A549 (cell line): ENCODE data around the gene SUB1. TPM values are rescaled to one million over a fixed set of nuclear protein-coding genes. Genes with fewer than 3 reads are reported as not detected.
"Not testable (repeated sequence)": the region's sequence is repeated elsewhere in the genome, so short reads cannot be mapped to it uniquely, and the experiment has no call there.

Source experiments
- ATAC-seq, 2 experiments: fragments of 200-7000 bp in 1 of 2; fragments of >200 bp in 1 of 2; cut with Nextera tagmentation in 1 of 2; cut with Tn5 transposase in 1 of 2; 3 replicates each; pipeline versions ENCODE4 v1.8.0 to v1.9.1; 2018 to 2020; ENCODE audit warnings: mild to moderate bottlenecking in 1 of 2, moderate library complexity in 1 of 2
- CTCF ChIA-PET: fragments of 300-600 bp; sonication (Branson Sonifier 250); formaldehyde crosslinking; extraction: SDS; loops from one replicate; lab custom pipeline; 2021; ENCODE audit warnings: antibody characterized with exemption, inconsistent platforms; lab: Yijun Ruan, JAX
- POLR2A ChIA-PET: fragments of 350-600 bp; formaldehyde crosslinking; extraction: SDS; loops from one replicate; lab custom pipeline; 2021; ENCODE audit warnings: antibody characterized with exemption, inconsistent platforms; lab: Yijun Ruan, JAX
- DNase-seq, 2 experiments: peaks; one replicate each; pipeline versions ENCODE4 v3.0.0 to v3.0.0-alpha.2; 2011 to 2016; ENCODE audit warnings: low read depth in 1 of 2, low spot score in 1 of 2
- FAIRE-seq: peaks from 2 replicates; lab custom pipeline; 2011; peaks lifted over from hg19 to GRCh38; lab: Jason Lieb, UNC
- H3K27ac ChIP-seq, 2 experiments: fragments of >200 bp; sonication (Bioruptor Twin); formaldehyde crosslinking; 3 replicates each; pipeline ENCODE4 v1.5.1; 2016 to 2017
- H3K4me1 ChIP-seq: fragments of >200 bp; sonication (Bioruptor Twin); formaldehyde crosslinking; 3 replicates; pipeline ENCODE4 v1.6.1; 2016
- H3K4me2 ChIP-seq: fragments of >200 bp; sonication (Bioruptor Twin); formaldehyde crosslinking; 3 replicates; pipeline ENCODE4 v1.6.1; 2016
- H3K4me3 ChIP-seq: fragments of >200 bp; sonication (Bioruptor Twin); formaldehyde crosslinking; 3 replicates; pipeline ENCODE4 v1.5.1; 2016
- H3K9me3 ChIP-seq: fragments of >200 bp; sonication (Bioruptor Twin); formaldehyde crosslinking; 3 replicates; pipeline ENCODE4 v1.6.1; 2016
- CBX2 ChIP-seq: fragments of 200-600 bp; sonication (generic); IDR thresholded peaks from 2 replicates; pipeline ENCODE4 v1.6.1; 2016; ENCODE audit warnings: low read depth, mild to moderate bottlenecking, borderline replicate concordance
- CBX8 ChIP-seq: fragments of 200-600 bp; sonication (generic); IDR thresholded peaks from 2 replicates; pipeline ENCODE4 v1.6.1; 2016
- CEBPB ChIP-seq, 2 experiments: fragments of >200 bp in 1 of 2; sonication (Bioruptor Twin) in 1 of 2; formaldehyde crosslinking in 1 of 2; IDR thresholded peaks; 2 replicates each; pipeline ENCODE4 v1.6.1; 2012 to 2016
- EHF ChIP-seq: fragments of 250-450 bp; sonication (Bioruptor Pico); IDR thresholded peaks from 2 replicates; pipeline ENCODE4 v1.5.0; 2020; ENCODE audit warnings: mild to moderate bottlenecking
- EP300 ChIP-seq, 2 experiments: fragments of >200 bp; sonication (Bioruptor Twin); formaldehyde crosslinking; IDR thresholded peaks; 2 replicates in 1 of 2; 3 replicates in 1 of 2; pipeline ENCODE4 v1.6.1; 2016 to 2017
- GATA3 ChIP-seq: IDR thresholded peaks from 2 replicates; pipeline ENCODE4 v1.6.1; 2012; ENCODE audit warnings: borderline replicate concordance
- HOXA7 ChIP-seq: fragments of 250-450 bp; sonication (Bioruptor Pico); IDR thresholded peaks from 2 replicates; pipeline ENCODE4 v1.5.0; 2020; ENCODE audit warnings: mild to moderate bottlenecking, moderate library complexity
- MAFK ChIP-seq: fragments of 450-650 bp; IDR thresholded peaks from 2 replicates; pipeline ENCODE4 v1.6.1; 2014; ENCODE audit not compliant: partially characterized antibody
- NPAS2 ChIP-seq: fragments of 250-450 bp; sonication (Bioruptor Pico); IDR thresholded peaks from 2 replicates; pipeline ENCODE4 v1.8.0; 2022; ENCODE audit warnings: mild to moderate bottlenecking, moderate library complexity, borderline replicate concordance
- POLR2AphosphoS2 ChIP-seq: conservative IDR thresholded peaks from 2 replicates; pipeline ENCODE4 v1.6.1; 2012; ENCODE audit warnings: low read length, improper control_type of control experiment, inconsistent platforms
- RAD21 ChIP-seq, 2 experiments: fragments of >200 bp in 1 of 2; sonication (Bioruptor Twin) in 1 of 2; formaldehyde crosslinking in 1 of 2; IDR thresholded peaks in 1 of 2; conservative IDR thresholded peaks in 1 of 2; 2 replicates in 1 of 2; 3 replicates in 1 of 2; pipeline ENCODE4 v1.6.1; 2012 to 2018; ENCODE audit warnings: inconsistent platforms in 1 of 2
- RNF2 ChIP-seq: fragments of 200-600 bp; sonication (generic); IDR thresholded peaks from 2 replicates; pipeline ENCODE4 v1.6.1; 2016; ENCODE audit warnings: low read depth, mild to moderate bottlenecking, antibody characterized with exemption, moderate library complexity, borderline replicate concordance
- ZFP36 ChIP-seq: fragments of 450-650 bp; IDR thresholded peaks from 2 replicates; pipeline ENCODE4 v1.6.1; 2014; ENCODE audit warnings: borderline replicate concordance; ENCODE audit not compliant: partially characterized antibody
- WGBS: methylation state at CpG from one replicate; pipeline ENCODE4 v1.1.6; 2017; ENCODE audit errors: missing lambda C conversion rate; 5-methylcytosine and 5-hydroxymethylcytosine counted together
- polyA plus RNA-seq, 4 experiments: library from polyadenylated mRNA; depleted of rRNA in 3 of 4; stranded (reverse); fragments of >200 nt; fragmentation: RNase III in 1 of 4; extraction: RNeasy Plus Mini Kit Qiagen cat#74134 plus additional on column Dnase treatment in 1 of 4; gene quantifications; 2 replicates in 3 of 4; 3 replicates in 1 of 4; pipeline ENCODE4 v1.2.3, GENCODE V29; 2011 to 2017
- TF ChIP-seq, protein P1 (sequence below): fragments of 250-450 bp; sonication (Bioruptor Pico); IDR thresholded peaks from 2 replicates; pipeline ENCODE4 v1.5.0; 2020; ENCODE audit warnings: low read depth, mild to moderate bottlenecking, moderate library complexity
- TF ChIP-seq, protein P2 (sequence below): fragments of >200 bp; sonication (Bioruptor Twin); formaldehyde crosslinking; IDR thresholded peaks from 3 replicates; pipeline ENCODE4 v1.6.1; 2016
- TF ChIP-seq, protein P3 (sequence below): IDR thresholded peaks from 2 replicates; pipeline ENCODE4 v1.6.1; 2012; ENCODE audit warnings: low read depth, borderline replicate concordance
- TF ChIP-seq, protein P4 (sequence below): IDR thresholded peaks from 2 replicates; pipeline ENCODE4 v1.6.1; 2012

Gene SUB1
- polyA plus RNA-seq, 2 of the 4 experiments (the other 2 are of a cell fraction) = 190 to 450 TPM

DNA sequence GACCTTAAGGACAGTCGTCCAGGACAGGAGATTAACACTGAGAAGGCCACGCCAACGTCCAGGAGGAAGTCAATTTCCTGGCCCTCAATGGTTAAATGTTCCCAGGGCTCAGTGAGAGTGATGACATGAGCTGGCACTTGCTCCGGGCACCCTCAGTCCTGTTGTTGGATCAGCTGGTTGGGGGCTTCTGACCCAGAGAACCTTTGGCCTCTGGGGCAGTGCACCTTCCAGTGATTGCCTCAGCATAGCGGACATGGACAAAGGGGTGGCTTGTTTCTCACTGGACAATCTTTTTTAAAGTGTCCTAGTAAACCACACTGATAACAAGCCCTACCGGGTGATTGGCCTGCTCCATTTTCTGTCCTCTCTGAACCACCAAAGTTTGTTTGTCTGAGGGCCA, 28.8 kb upstream of the SUB1 start:
- H3K4me2 ChIP-seq, H3K4me3 ChIP-seq, FAIRE-seq, DNase-seq, POLR2A ChIA-PET, H3K9me3 ChIP-seq, H3K4me1 ChIP-seq, H3K27ac ChIP-seq, CTCF ChIA-PET, ATAC-seq: not testable (repeated sequence)
- WGBS = 62% methylated on average over 5 of the region's 6 CpGs

- no peak for TF ChIP-seq CBX2
- no peak for TF ChIP-seq EHF (CRISPR knock-in tag)
- no peak for TF ChIP-seq CBX8
- TF ChIP-seq EP300 (IDR thresholded peaks at IDR 0.05) = no peak
- TF ChIP-seq, protein P1, sequence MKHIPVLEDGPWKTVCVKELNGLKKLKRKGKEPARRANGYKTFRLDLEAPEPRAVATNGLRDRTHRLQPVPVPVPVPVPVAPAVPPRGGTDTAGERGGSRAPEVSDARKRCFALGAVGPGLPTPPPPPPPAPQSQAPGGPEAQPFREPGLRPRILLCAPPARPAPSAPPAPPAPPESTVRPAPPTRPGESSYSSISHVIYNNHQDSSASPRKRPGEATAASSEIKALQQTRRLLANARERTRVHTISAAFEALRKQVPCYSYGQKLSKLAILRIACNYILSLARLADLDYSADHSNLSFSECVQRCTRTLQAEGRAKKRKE (CRISPR knock-in tag) = no peak
- DNase-seq = no peak
- no peak for ATAC-seq
- H3K4me3 ChIP-seq = no peak overlapping the region
- no peak overlapping the region for H3K27ac ChIP-seq
- H3K9me3 ChIP-seq = no peaks in the 10 kb centered on the region
- H3K4me1 ChIP-seq = no peaks in the 10 kb centered on the region
- ChIA-PET CTCF (interaction anchor here (1.5 kb wide), 1 partner anchor 31 kb away, joined by 3 read pairs; no protein-coding TSS in a partner anchor), POLR2A (no interaction called here)
- no peak overlapping the region for H3K4me2 ChIP-seq
- FAIRE-seq = no peak
These were observed 25.9 kb upstream of the SUB1 start for GRCh38 chr5:32559411-32559810.

- FAIRE-seq = no peak
- no peaks in the 10 kb centered on the region for H3K4me1 ChIP-seq
- no peak for TF ChIP-seq RNF2
- no peak for TF ChIP-seq HOXA7 (CRISPR knock-in tag)
- no peak for TF ChIP-seq RAD21 (conservative IDR thresholded peaks at IDR 0.05 in 1 of 2, IDR thresholded peaks at IDR 0.05 in 1 of 2)
- TF ChIP-seq CEBPB (IDR thresholded peaks at IDR 0.05) = no peak
- TF ChIP-seq, protein P1 (CRISPR knock-in tag) = no peak
- no peak for TF ChIP-seq NPAS2 (CRISPR knock-in tag)
- TF ChIP-seq EHF (CRISPR knock-in tag) = no peak
- TF ChIP-seq, protein P2, sequence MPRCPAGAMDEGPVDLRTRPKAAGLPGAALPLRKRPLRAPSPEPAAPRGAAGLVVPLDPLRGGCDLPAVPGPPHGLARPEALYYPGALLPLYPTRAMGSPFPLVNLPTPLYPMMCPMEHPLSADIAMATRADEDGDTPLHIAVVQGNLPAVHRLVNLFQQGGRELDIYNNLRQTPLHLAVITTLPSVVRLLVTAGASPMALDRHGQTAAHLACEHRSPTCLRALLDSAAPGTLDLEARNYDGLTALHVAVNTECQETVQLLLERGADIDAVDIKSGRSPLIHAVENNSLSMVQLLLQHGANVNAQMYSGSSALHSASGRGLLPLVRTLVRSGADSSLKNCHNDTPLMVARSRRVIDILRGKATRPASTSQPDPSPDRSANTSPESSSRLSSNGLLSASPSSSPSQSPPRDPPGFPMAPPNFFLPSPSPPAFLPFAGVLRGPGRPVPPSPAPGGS = no peak
- no peak for TF ChIP-seq MAFK
- TF ChIP-seq, protein P3, sequence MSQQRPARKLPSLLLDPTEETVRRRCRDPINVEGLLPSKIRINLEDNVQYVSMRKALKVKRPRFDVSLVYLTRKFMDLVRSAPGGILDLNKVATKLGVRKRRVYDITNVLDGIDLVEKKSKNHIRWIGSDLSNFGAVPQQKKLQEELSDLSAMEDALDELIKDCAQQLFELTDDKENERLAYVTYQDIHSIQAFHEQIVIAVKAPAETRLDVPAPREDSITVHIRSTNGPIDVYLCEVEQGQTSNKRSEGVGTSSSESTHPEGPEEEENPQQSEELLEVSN = no peak
- TF ChIP-seq GATA3 = no peak
- TF ChIP-seq, protein P4, sequence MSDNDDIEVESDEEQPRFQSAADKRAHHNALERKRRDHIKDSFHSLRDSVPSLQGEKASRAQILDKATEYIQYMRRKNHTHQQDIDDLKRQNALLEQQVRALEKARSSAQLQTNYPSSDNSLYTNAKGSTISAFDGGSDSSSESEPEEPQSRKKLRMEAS = no peak
- TF ChIP-seq ZFP36 = no peak
- no peak for TF ChIP-seq POLR2AphosphoS2
- no peak for DNase-seq
- POLR2A ChIA-PET = no interaction called here
- ATAC-seq = no peak
- no peaks in the 10 kb centered on the region for H3K9me3 ChIP-seq
- no peak overlapping the region for H3K4me3 ChIP-seq
- no peak overlapping the region for H3K27ac ChIP-seq
- CTCF ChIA-PET = interaction anchor here (0.9 to 1.5 kb wide), 2 partner anchors 26 to 30 kb away, joined by 3 read pairs; no protein-coding TSS in a partner anchor
- H3K4me2 ChIP-seq = no peak overlapping the region
These were observed 25.4 kb upstream of the SUB1 start for GRCh38 chr5:32559921-32560320.
